CD1c-positive myeloid dendritic cell (primary cell): ENCODE data around the gene ZNF454.

ENCODE experiments used
- DNase-seq: peaks from one replicate; pipeline ENCODE4 v3.0.0-alpha.2; 2016; ENCODE audit errors: extremely low spot score

The ZNF454 gene

GRCh38 chr5:178940569-178941360 lies at the start of gene ZNF454:
Gene ZNF454 (plus strand): TSS chr5:178941198. CDS start chr5:178942792, 1,594 bp downstream.
- no peak for DNase-seq

- DNase-seq: peak; percentile 7
These were observed 45.1 kb upstream of the ZNF454 start, which contains the start of gene ZFP2 for GRCh38 chr5:178895615-178896571. Gene ZFP2 (plus strand): TSS chr5:178895913. CDS start chr5:178931314, 35,401 bp downstream.

- DNase-seq: no peak
These were observed 41.7 kb upstream of the ZNF454 start for GRCh38 chr5:178899289-178899688.

- DNase-seq: no peak
These were observed 38.1 kb upstream of the ZNF454 start for GRCh38 chr5:178902849-178903248.

GRCh38 chr5:178931846-178932760 lies 8.9 kb upstream of the ZNF454 start:
- DNase-seq: no peak

GRCh38 chr5:178941361-178941760 lies 363 bp downstream of the ZNF454 start:
- no peak for DNase-seq

GRCh38 chr5:178965465-178966055 lies 24.6 kb downstream of the ZNF454 start:
- no peak for DNase-seq

GRCh38 chr5:178981381-178981780 lies 40.4 kb downstream of the ZNF454 start:
- DNase-seq: no peak

GRCh38 chr5:178982941-178983340 lies 41.9 kb downstream of the ZNF454 start:
- no peak for DNase-seq

GRCh38 chr5:178983728-178984127 lies 42.7 kb downstream of the ZNF454 start:
- no peak for DNase-seq

GRCh38 chr5:178984145-178985072 lies 43.4 kb downstream of the ZNF454 start:
- DNase-seq: no peak

GRCh38 chr5:178986326-178986960 lies 45.4 kb downstream of the ZNF454 start:
- no peak for DNase-seq

- DNase-seq: no peak
These were observed 47.6 kb downstream of the ZNF454 start for GRCh38 chr5:178988436-178989220.

GRCh38 chr5:178989311-178989710 lies 48.3 kb downstream of the ZNF454 start:
- no peak for DNase-seq

- no peak for DNase-seq
These were observed 49.5 kb downstream of the ZNF454 start for GRCh38 chr5:178990491-178990890.

GRCh38 chr5:178991190-178992145 lies 50.5 kb downstream of the ZNF454 start:
- DNase-seq: no peak

- DNase-seq: no peak
These were observed 51.4 kb downstream of the ZNF454 start for GRCh38 chr5:178992291-178992895.
